ENCODE data around the gene BABAM2.

BABAM2 gene

DNA sequence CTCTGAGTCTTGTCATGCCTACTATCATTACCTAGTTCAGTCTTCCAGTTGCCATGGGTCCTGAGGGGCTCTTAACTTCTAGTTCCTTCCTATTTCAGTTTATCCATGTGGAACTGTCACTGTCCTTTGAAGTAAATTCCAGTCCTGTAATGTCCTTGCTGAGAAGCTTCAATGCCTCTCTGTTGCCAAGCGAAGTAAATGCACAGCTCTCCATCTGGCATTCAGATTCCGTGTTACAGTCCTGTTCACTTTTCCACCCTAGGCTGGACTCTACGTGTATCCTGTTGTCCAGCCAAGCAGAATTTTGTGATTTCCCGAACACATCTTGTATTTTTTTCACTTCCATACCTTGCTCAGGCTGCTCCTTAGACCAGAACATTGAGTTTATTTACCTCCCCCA, 245.3 kb downstream of the BABAM2 start:
- DNase-seq = no peak

DNA sequence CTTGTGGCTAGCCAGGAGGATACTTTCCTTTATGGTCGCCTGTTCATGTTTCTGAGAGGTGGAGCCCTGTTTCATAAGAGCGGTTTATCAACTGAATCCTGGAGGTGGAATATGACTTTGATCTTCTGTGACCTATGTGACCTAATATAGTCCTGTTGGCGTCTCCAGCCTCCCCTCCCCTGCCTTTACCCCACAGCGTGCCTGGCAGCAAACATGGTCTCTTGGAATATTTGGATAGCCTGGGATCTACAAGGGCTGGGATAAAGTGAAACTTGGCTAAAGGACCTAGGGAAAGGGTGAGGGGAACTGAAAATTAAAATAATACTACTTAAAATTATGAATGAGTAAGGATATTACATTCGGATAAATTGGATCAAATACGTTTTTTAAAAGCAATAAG, 246.0 kb downstream of the BABAM2 start:
- no peak for DNase-seq

GRCh38 chr2:28137221-28137620, 246.7 kb downstream of the BABAM2 start:
- no peak for DNase-seq

GRCh38 chr2:28142386-28142785, 251.9 kb downstream of the BABAM2 start:
- no peak for DNase-seq

DNA sequence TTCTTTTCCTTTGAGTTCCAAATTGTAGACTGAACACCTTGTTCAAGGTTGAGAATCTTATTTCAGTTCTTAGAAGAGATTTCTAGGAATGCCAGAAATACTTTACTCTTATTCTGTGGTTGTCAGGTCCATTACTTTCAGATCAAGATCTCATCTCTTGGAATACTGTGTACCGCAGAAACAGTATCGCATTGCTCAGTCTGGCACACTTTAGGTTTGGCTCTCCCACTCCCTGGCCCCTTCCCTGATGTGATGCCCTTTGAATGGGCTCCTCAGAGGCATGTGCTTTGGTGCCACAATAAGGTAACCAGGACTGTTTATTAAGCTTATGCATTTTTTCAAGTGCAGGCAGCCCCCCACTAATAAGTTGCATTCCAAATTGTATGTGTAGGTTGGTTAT, 257.5 kb downstream of the BABAM2 start:
- no peak for DNase-seq

DNA sequence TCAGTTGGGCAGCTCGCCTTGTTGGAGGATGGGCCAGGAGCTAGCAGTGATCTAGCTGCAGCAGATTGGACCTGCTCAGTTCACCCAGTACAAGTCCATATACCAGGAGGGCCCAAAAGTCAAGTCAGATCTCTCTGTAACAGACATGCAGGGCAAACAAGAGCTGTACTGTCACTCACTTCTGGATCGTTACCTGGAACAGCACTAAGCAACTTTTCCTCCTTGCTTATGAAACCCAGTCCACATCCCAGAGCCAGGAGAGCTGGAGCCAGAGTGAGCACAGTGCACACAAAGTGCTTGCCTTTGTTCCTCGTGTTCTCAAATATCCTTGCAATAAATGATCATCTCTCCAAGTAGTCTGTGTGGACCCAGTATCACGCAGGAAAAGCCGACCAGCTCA, 258.0 kb downstream of the BABAM2 start:
- no peak for DNase-seq

GRCh38 chr2:28150236-28150915, 259.8 kb downstream of the BABAM2 start:
- no peak for DNase-seq

- no peak for DNase-seq
Measured at GRCh38 chr2:28150994-28151393, 260.5 kb downstream of the BABAM2 start.

- DNase-seq = no peak
Measured at GRCh38 chr2:28152585-28153280, 262.2 kb downstream of the BABAM2 start.

DNA sequence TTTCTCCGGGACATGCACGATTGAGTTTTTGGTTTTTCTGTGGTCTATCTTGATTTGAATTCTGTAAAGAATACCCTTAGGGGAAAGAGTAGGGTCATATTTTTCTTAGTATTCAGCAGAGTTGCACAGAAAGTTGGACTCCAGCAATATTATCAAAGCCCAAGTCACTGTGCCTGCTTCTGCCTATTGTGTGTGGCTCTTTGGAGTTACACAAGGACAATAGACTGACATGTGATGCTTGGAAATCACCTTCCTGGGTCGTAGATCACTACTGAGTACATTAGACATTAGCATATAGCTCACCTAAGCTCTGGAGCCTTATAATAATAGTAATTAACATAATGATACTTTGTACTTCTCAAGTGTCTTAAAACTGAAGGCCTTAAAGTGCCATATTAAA, 263.3 kb downstream of the BABAM2 start:
- no peak for DNase-seq

GRCh38 chr2:28155086-28155485, 264.6 kb downstream of the BABAM2 start:
- no peak for DNase-seq

DNA sequence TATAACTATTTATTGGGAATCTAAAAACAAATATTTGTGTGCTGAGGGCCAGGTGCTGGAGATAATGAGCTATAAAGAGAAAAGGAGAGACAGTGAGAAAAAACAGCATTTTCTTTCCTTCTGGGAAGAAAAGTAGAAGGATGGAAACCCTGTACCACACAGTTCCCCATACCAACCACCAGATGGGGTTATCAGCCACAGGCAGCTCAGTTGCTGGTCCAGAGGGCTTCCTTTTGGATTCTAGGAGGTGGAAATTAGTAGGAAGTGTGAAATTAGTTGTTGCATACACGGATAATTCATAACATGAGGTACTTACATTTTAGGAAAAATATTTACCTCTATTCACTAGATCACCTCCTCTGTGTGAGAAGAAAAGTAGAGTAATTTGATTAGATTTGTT, 265.1 kb downstream of the BABAM2 start:
- DNase-seq = no peak

DNA sequence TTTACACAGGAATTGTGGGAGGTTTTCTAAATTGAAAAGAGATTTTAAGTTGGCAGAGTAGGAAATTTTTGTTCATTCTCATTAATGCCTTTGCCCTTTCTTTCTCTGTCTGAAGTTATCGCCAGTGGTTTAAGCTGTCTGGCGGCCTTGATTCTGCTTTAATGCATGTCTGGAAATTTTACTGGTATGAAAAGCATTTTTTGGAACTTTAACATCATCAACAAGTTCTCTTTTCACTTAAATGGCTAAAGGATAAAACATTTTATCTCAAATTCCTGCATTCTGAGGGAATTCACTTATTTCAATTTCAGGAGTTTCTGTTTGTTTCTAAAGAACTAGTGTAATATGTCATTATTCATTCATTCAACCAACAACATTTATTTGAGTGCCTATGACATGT, 268.3 kb downstream of the BABAM2 start:
- no peak for DNase-seq

DNA sequence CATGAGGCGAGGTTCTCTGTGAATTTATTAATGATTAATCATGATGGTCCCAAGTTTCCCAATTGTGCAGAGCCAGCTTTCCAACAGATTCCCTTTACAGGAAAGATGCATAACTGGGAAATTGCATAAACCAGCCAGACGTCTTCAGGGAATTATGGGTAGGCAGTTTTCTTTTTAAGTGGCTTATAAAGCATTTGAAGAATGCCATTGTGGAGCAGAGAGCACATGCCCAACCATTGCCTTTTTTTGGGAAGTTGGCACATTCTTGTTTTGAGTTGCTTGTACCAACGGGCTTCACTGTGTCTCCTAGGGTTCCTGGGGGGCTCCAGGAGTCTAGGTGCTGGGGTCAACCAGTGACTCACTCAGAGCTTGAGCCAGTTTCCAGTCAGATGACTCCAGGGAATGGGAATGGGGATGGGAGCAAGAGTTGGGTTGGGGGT, 270.5 kb downstream of the BABAM2 start:
- no peak for DNase-seq

- no peak for DNase-seq
Measured at GRCh38 chr2:28161466-28161865, 270.9 kb downstream of the BABAM2 start.

GRCh38 chr2:28162564-28162963, 272.0 kb downstream of the BABAM2 start:
- DNase-seq = no peak

GRCh38 chr2:28163028-28163427, 272.5 kb downstream of the BABAM2 start:
- DNase-seq = no peak

DNA sequence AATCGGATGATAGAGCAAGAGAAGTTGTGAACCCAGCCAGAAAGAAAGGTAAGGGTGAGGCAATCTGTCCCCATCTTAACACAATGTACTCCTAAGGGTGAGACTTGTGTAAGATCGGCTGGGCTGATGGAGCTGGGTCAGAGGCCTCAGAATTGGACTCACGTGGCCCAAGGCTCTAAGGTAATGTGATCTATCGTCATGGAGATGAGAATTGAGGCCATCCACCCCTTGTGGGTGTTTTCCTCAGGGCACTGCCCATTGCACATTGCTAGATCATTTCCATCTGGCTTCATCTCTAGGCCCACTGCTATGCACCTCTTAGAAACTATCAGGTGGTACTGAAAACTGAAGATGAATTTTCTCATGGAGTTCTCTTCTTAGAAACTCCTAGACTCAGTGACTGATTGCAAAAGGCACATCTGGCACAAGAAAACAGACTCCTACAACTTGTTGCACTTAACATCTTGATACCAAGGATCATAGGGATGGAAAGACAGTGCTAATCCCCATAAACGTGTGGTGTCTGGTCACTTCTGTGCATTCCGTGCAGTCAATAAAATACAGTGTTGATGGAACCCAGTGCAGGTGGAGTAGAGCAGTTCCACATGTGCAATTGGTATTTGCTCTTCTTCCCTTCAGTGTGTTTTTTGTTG, 273.2 kb downstream of the BABAM2 start:
- DNase-seq = no peak

GRCh38 chr2:28164280-28164801, 273.8 kb downstream of the BABAM2 start:
- DNase-seq = no peak

DNA sequence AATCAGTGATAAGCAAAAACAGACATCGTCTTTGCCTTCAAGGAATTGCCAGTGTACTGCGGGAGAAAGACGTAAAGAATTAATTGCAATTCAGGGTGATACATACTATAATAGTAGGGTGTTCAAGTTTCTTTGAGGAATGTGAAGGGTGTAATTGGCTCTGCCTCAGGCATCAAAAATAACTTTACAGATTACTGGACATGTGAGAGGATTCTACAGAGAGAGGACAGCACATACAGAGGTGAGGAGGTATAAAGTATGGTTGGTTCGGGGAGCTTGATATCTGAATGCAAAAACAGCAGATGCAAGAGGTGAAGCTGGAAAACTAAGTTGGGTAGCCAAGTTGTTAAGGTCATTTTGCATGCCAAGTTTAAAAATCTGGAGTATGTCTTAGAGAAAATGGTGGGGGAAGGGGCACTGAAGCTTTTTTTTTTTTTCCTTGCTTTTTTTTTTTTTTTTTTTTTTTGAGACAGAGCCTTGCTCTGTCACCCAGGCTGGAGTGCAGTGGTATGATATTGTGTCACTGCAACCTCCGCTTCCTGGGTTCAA, 274.6 kb downstream of the BABAM2 start:
- DNase-seq = no peak

DNA sequence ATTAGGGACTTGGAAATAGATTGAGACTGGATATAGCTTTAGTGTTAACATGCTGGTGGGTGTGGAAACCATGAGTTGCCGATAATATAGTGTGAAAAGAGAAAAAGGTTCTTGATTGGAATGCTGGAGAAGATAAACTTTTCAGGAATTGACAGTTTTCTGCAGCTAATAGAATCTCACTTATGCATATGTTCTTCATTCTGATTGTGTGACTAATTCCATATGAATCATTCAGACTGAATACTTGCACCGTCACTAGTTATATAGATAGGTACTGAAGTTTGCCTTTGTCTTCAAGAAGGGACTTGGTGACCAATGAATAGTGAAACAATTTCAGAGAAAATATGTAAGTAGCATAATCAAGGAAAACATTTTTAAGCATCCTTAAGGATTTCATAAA, 276.4 kb downstream of the BABAM2 start:
- DNase-seq = no peak

GRCh38 chr2:28168376-28168775, 277.8 kb downstream of the BABAM2 start:
- DNase-seq = no peak

DNA sequence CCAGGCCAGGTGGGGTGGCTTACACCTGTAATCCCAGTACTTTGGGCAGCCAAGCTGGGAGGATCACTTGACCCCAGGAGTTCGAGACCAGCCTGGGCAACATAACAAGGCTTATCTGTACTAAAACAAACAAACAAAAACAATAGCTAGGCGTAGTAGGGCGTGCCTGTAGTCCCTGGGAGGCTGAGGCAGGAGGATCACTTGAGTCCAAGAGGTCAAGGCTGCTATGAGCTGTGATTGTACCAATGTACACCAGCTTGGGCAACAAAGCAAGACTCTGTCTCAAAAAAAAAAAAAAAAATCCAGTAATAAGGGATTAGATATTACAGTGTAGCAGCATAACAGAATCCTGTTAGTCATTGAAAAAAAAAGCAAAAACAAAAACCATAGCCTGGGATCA, 279.0 kb downstream of the BABAM2 start:
- no peak for DNase-seq

All from activated naive CD4-positive, alpha-beta T cell (primary cell).